Endothelial cell of umbilical vein (primary cell): Measurements from ENCODE around the gene HNRNPH1. TPM values are rescaled to one million over a fixed set of nuclear protein-coding genes. Genes with fewer than 3 reads are reported as not detected.

Source experiments
- BruUV-seq: library from RNA; stranded (reverse); fragments of 400-500 nt; replicated peaks from 2 replicates; lab custom pipeline; 2021; lab: Mats Ljungman, UMichigan
- CTCF ChIA-PET: fragments of 300-600, 350-600 bp; sonication (Branson Sonifier 250); formaldehyde crosslinking; loops from one replicate; lab custom pipeline; 2021; ENCODE audit warnings: antibody characterized with exemption, inconsistent platforms; lab: Charles Lee
- POLR2A ChIA-PET: fragments of 300-600, 350-600 bp; sonication (Branson Sonifier 250); formaldehyde crosslinking; loops from one replicate; lab custom pipeline; 2021; ENCODE audit warnings: antibody characterized with exemption, inconsistent platforms; lab: Charles Lee
- DNase-seq: peaks from one replicate; pipeline ENCODE4 v3.0.0-alpha.2; 2011; ENCODE audit warnings: low read depth, low spot score
- FAIRE-seq: peaks from 2 replicates; lab custom pipeline; 2011; peaks lifted over from hg19 to GRCh38; lab: Jason Lieb, UNC
- H2AFZ ChIP-seq: 2 replicates; pipeline ENCODE4 v1.6.0; 2012; ENCODE audit warnings: low read depth, low read length, control low read depth, inconsistent platforms
- H3K27ac ChIP-seq: 2 replicates; pipeline ENCODE4 v1.5.1; 2011; ENCODE audit warnings: low read depth, mild to moderate bottlenecking, control low read depth, low read length, moderate library complexity; ENCODE audit not compliant: insufficient read depth
- H3K27me3 ChIP-seq, 2 experiments: 2 replicates each; pipeline versions ENCODE4 v1.6.0 to v1.6.1; 2011; ENCODE audit warnings: low read length in 2 of 2, mixed read lengths in 1 of 2; ENCODE audit not compliant: control insufficient read depth in 2 of 2, insufficient read depth in 2 of 2
- H3K36me3 ChIP-seq, 2 experiments: 2 replicates in 1 of 2; 3 replicates in 1 of 2; pipeline ENCODE4 v1.5.1; 2011; ENCODE audit warnings: low read length in 2 of 2, mild to moderate bottlenecking in 1 of 2, moderate library complexity in 1 of 2; ENCODE audit not compliant: control insufficient read depth in 2 of 2, insufficient read depth in 2 of 2; ENCODE audit errors: extremely low read depth in 1 of 2
- H3K4me1 ChIP-seq: 3 replicates; pipeline ENCODE4 v1.5.1; 2011; ENCODE audit warnings: mild to moderate bottlenecking, low read length; ENCODE audit not compliant: control insufficient read depth, insufficient read depth; ENCODE audit errors: extremely low read depth
- H3K4me2 ChIP-seq: 2 replicates; pipeline ENCODE4 v1.6.1; 2011; ENCODE audit warnings: low read length, control low read depth, mixed read lengths; ENCODE audit not compliant: insufficient read depth
- H3K4me3 ChIP-seq, 3 experiments: fragments of 200-600 bp in 1 of 3; sonication (generic), shearing (Covaris generic) in 1 of 3; replicated peaks in 1 of 3; 2 replicates each; pipeline ENCODE4 v1.5.1; 2011 to 2016; ENCODE audit warnings: control low read depth in 3 of 3, low read length in 3 of 3, mild to moderate bottlenecking in 2 of 3, inconsistent platforms in 1 of 3, low read depth in 1 of 3, moderate library complexity in 1 of 3; ENCODE audit not compliant: insufficient read depth in 1 of 3
- H3K79me2 ChIP-seq: 2 replicates; pipeline ENCODE4 v1.6.0; 2012; ENCODE audit warnings: low read length, inconsistent platforms; ENCODE audit not compliant: control insufficient read depth, insufficient read depth
- H3K9ac ChIP-seq: replicated peaks from 2 replicates; pipeline ENCODE3; 2011; ENCODE audit warnings: low read length, control low read depth; ENCODE audit not compliant: insufficient read depth; ENCODE audit errors: extremely low read depth
- H3K9me1 ChIP-seq: replicated peaks from 3 replicates; pipeline ENCODE4 v1.6.0; 2011; ENCODE audit warnings: mild to moderate bottlenecking, low read length; ENCODE audit not compliant: control insufficient read depth, insufficient read depth; ENCODE audit errors: extremely low read depth
- H3K9me3 ChIP-seq: replicated peaks from 2 replicates; pipeline ENCODE4 v1.5.1; 2012; ENCODE audit warnings: low read length, inconsistent platforms; ENCODE audit not compliant: control insufficient read depth, insufficient read depth
- H4K20me1 ChIP-seq: replicated peaks from 2 replicates; pipeline ENCODE3; 2011; ENCODE audit warnings: mild to moderate bottlenecking, low read length; ENCODE audit not compliant: control insufficient read depth, insufficient read depth; ENCODE audit errors: extremely low read depth
- CTCF ChIP-seq, 2 donors: IDR thresholded peaks; 1 replicate in 1 of 2; 2 replicates in 1 of 2; pipeline ENCODE4 v1.5.1; 2011; ENCODE audit warnings: low read length in 2 of 2, mild to moderate bottlenecking in 2 of 2, moderate library complexity in 2 of 2, control low read depth in 1 of 2, inconsistent platforms in 1 of 2, low read depth in 1 of 2; ENCODE audit not compliant: insufficient read depth in 1 of 2; ENCODE audit errors: extremely low read depth in 1 of 2
- EZH2 ChIP-seq: IDR thresholded peaks from 2 replicates; pipeline ENCODE4 v1.6.1; 2012; ENCODE audit warnings: borderline replicate concordance, low read depth, mild to moderate bottlenecking, moderate library complexity, low read length, inconsistent platforms; ENCODE audit not compliant: severe bottlenecking
- FOS ChIP-seq: IDR thresholded peaks from 2 replicates; pipeline ENCODE4 v1.6.1; 2011; ENCODE audit warnings: mild to moderate bottlenecking, low read length, moderate library complexity, borderline replicate concordance; ENCODE audit not compliant: insufficient read depth
- GATA2 ChIP-seq: IDR thresholded peaks from 2 replicates; pipeline ENCODE4 v1.7.0; 2011; ENCODE audit warnings: low read depth, mild to moderate bottlenecking, moderate library complexity, mixed read lengths, low read length; ENCODE audit not compliant: insufficient read length, insufficient read depth
- JUN ChIP-seq: IDR thresholded peaks from 2 replicates; pipeline ENCODE4 v1.6.1; 2011; ENCODE audit warnings: borderline replicate concordance, low read depth; ENCODE audit not compliant: insufficient read length, insufficient read depth
- MAX ChIP-seq: IDR thresholded peaks from 2 replicates; pipeline ENCODE4 v1.6.1; 2011; ENCODE audit not compliant: insufficient read depth, insufficient read length
- MYC ChIP-seq: IDR thresholded peaks from one replicate; pipeline ENCODE4 v1.6.1; 2011; ENCODE audit warnings: mild to moderate bottlenecking, low read depth, low read length
- POLR2A ChIP-seq: IDR thresholded peaks from 2 replicates; pipeline ENCODE4 v1.6.1; 2012; ENCODE audit warnings: low read depth, mild to moderate bottlenecking, control low read depth, low read length
- POLR2AphosphoS5 ChIP-seq: IDR thresholded peaks from 2 replicates; pipeline ENCODE4 v1.6.1; 2012; ENCODE audit warnings: low read depth, mild to moderate bottlenecking, control low read depth, low read length, moderate library complexity; ENCODE audit not compliant: insufficient read depth
- dilution Hi-C: fragments of 300-500 bp; cut with MboI; formaldehyde crosslinking; loops from one replicate; pipeline ENCODE4 v1.15.0; 2019; ENCODE audit warnings: low sequenced_read_pairs; ENCODE audit not compliant: extremely low pct_ligation_motif_present
- intact Hi-C: fragments of 100-400 bp; cut with micrococcal nuclease; formaldehyde crosslinking; loops from one replicate; pipeline ENCODE4 v1.10.0; 2022
- polyA plus RNA-seq, 4 experiments: library from polyadenylated mRNA; depleted of rRNA in 3 of 4; stranded (reverse) in 3 of 4; unstranded in 1 of 4; fragments of >200 nt; gene quantifications; 2 replicates each; pipeline versions ENCODE4 v1.2.1 to v1.2.3, GENCODE V29; 2011 to 2012; ENCODE audit warnings: missing spikeins in 1 of 4
- small RNA-seq: library from RNA; depleted of rRNA; stranded (forward); fragments of <200 nt; gene quantifications from one replicate; pipeline ENCODE3, GENCODE V24; 2012; ENCODE audit warnings: low replicate concordance, low read depth; ENCODE audit not compliant: insufficient read depth, insufficient read length
- total RNA-seq: library from RNA; stranded (reverse); gene quantifications from 2 replicates; pipeline ENCODE4 v1.2.3, GENCODE V29; 2021

Gene HNRNPH1
- total and polyA plus RNA-seq, 2 donors (not counting 3 experiments of a cell fraction or from before 2014, with no cell fraction given): 348 to 993 TPM

- dilution Hi-C loops (no loop called here), intact Hi-C loops (no loop called here)
- Histone ChIP-seq H3K79me2 (peaks cover 4% of the 10 kb centered on the region), H2AFZ (no peak overlapping the region), H3K27me3 (no peaks in the 10 kb centered on the region), H3K9ac (no peak overlapping the region), H3K4me1 (peaks cover 13% of the 10 kb centered on the region), H3K4me3 (no peak overlapping the region), H3K36me3 (peaks cover 8 to 20% of the 10 kb centered on the region in 2 experiments), H3K9me1 (no peaks in the 10 kb centered on the region), H3K27ac (no peak overlapping the region), H4K20me1 (no peaks in the 10 kb centered on the region), H3K4me2 (no peak overlapping the region), H3K9me3 (no peaks in the 10 kb centered on the region)
- no peak for DNase-seq
- no TSS peak for BruUV-seq
- POLR2A ChIA-PET: interaction anchor here (0.5 kb wide), 1 partner anchor 44 kb away, joined by 3 read pairs; no protein-coding TSS in a partner anchor
- CTCF ChIA-PET: no interaction called here
- no peak for FAIRE-seq
- no peak for TF ChIP-seq FOS
- no peak for TF ChIP-seq MYC
- TF ChIP-seq CTCF (IDR thresholded peaks at IDR 0.05; ENCODE audit: extremely low read depth in 1 of 2, insufficient read depth in 1 of 2, low read depth in 1 of 2, low read length in 2 of 2): no peak
- no peak for TF ChIP-seq MAX
- TF ChIP-seq POLR2A: no peak
- TF ChIP-seq GATA2: no peak
- no peak for TF ChIP-seq POLR2AphosphoS5
- no peak for TF ChIP-seq EZH2
- TF ChIP-seq JUN: no peak
Measured at GRCh38 chr5:179564526-179564925, 58.9 kb downstream of the HNRNPH1 start.

Small RNAs within 50 kb of the gene (small RNA-seq; reads per million reads assigned to genes)
- not detected for gene RF00017

Other genes starting within 250 kb of the HNRNPH1 start
- 43.3 and 44.9 TPM in 2 replicates for gene RUFY1, start 73.1 kb downstream of the HNRNPH1 start, total RNA-seq
- 25.4 and 25.6 TPM in 2 replicates for gene RUFY1, start 73.1 kb downstream of the HNRNPH1 start, polyA plus RNA-seq
- gene CBY3, start 57.4 kb upstream of the HNRNPH1 start, total RNA-seq: not detected in 2 replicates
- gene CBY3, start 57.4 kb upstream of the HNRNPH1 start, polyA plus RNA-seq: not detected in 2 replicates
- gene CANX, start 75.3 kb upstream of the HNRNPH1 start, total RNA-seq: 854 and 986 TPM in 2 replicates
- 156 and 193 TPM in 2 replicates for gene CANX, start 75.3 kb upstream of the HNRNPH1 start, polyA plus RNA-seq
- 29.0 and 30.1 TPM in 2 replicates for gene MAML1, start 109.2 kb upstream of the HNRNPH1 start, total RNA-seq
- 11.7 and 12.4 TPM in 2 replicates for gene MAML1, start 109.2 kb upstream of the HNRNPH1 start, polyA plus RNA-seq
- gene LTC4S, start 170.3 kb upstream of the HNRNPH1 start, total RNA-seq: 0.88 and 0.95 TPM in 2 replicates
- 6.3 and 14.1 TPM in 2 replicates for gene LTC4S, start 170.3 kb upstream of the HNRNPH1 start, polyA plus RNA-seq
- gene MGAT4B, start 183.2 kb upstream of the HNRNPH1 start, total RNA-seq: 226 and 243 TPM in 2 replicates
- gene MGAT4B, start 183.2 kb upstream of the HNRNPH1 start, polyA plus RNA-seq: 243 and 300 TPM in 2 replicates
- gene SQSTM1, start 197.2 kb upstream of the HNRNPH1 start, total RNA-seq: 316 and 346 TPM in 2 replicates
- gene SQSTM1, start 197.2 kb upstream of the HNRNPH1 start, polyA plus RNA-seq: 293 and 302 TPM in 2 replicates
- 17.6 and 19.1 TPM in 2 replicates for gene MRNIP, start 235.1 kb upstream of the HNRNPH1 start, total RNA-seq
- gene MRNIP, start 235.1 kb upstream of the HNRNPH1 start, polyA plus RNA-seq: 16.4 and 17.1 TPM in 2 replicates